Fibroblast of the aortic adventitia (primary cell): Measurements from ENCODE around the gene JAZF1. TPM values are rescaled to one million over a fixed set of nuclear protein-coding genes. Genes with fewer than 3 reads are reported as not detected.

Experiments used
- DNase-seq: peaks from one replicate; pipeline ENCODE4 v3.0.0-alpha.2; 2010; ENCODE audit warnings: low read depth
- H3K4me3 ChIP-seq: 2 replicates; pipeline ENCODE4 v1.5.1; 2011; ENCODE audit warnings: low read depth, mild to moderate bottlenecking, control low read depth, low read length, moderate library complexity
- CTCF ChIP-seq: IDR thresholded peaks from 2 replicates; pipeline ENCODE4 v1.5.1; 2011; ENCODE audit warnings: mild to moderate bottlenecking, low read length, control low read depth, inconsistent platforms; ENCODE audit not compliant: insufficient read depth
- total RNA-seq: library from RNA; depleted of rRNA; stranded (reverse); fragments of >200 nt; gene quantifications from 2 replicates; pipeline ENCODE4 v1.2.3, GENCODE V29; 2012; ENCODE audit warnings: low replicate concordance

JAZF1 gene
- total RNA-seq, 1 donor, result 8.3 TPM

GRCh38 chr7:28128608-28129007, 52.0 kb downstream of the JAZF1 start:
- DNase-seq, result peak; percentile 66
- H3K4me3 ChIP-seq, result no peak overlapping the region

GRCh38 chr7:28126410-28127041, 54.1 kb downstream of the JAZF1 start:
- no peak for TF ChIP-seq CTCF
- DNase-seq, result peak; percentile 50
- no peak overlapping the region for H3K4me3 ChIP-seq

More at GRCh38 chr7:28128608-28129007, 52.0 kb downstream of the JAZF1 start:
- no peak for TF ChIP-seq CTCF

GRCh38 chr7:28125431-28126409, 54.9 kb downstream of the JAZF1 start:
- TF ChIP-seq CTCF, result no peak
- no peak overlapping the region for H3K4me3 ChIP-seq
- peak; percentile 74 for DNase-seq

GRCh38 chr7:28124413-28124812, 56.2 kb downstream of the JAZF1 start:
- H3K4me3 ChIP-seq, result no peak overlapping the region
- TF ChIP-seq CTCF, result no peak
- no peak for DNase-seq

GRCh38 chr7:28123752-28124151, 56.8 kb downstream of the JAZF1 start:
- TF ChIP-seq CTCF, result no peak
- no peak overlapping the region for H3K4me3 ChIP-seq
- no peak for DNase-seq

- no peak for TF ChIP-seq CTCF
- no peak for DNase-seq
- H3K4me3 ChIP-seq, result no peak overlapping the region
These were observed 59.1 kb downstream of the JAZF1 start for GRCh38 chr7:28121496-28121895.
